GM19035 (cell line): ENCODE results near the gene SERHL2.
"Not testable (repeated sequence)": the region's sequence is repeated elsewhere in the genome, so short reads cannot be mapped to it uniquely, and the experiment has no call there.

Experiments
- ATAC-seq: cut with Tn5 transposase; IDR thresholded peaks from one replicate; pipeline ENCODE4 v1.9.1; 2021; ENCODE audit not compliant: unreplicated experiment

SERHL2 gene

GRCh38 chr22:42603427-42603826, 49.7 kb downstream of the SERHL2 start:
- no peak for ATAC-seq

GRCh38 chr22:42604403-42604802, 50.6 kb downstream of the SERHL2 start:
- no peak for ATAC-seq

GRCh38 chr22:42607641-42608040, 53.9 kb downstream of the SERHL2 start:
- not testable (repeated sequence) for ATAC-seq

- no peak for ATAC-seq
Observed at GRCh38 chr22:42608136-42608822, 54.5 kb downstream of the SERHL2 start.

GRCh38 chr22:42608823-42609361, 55.1 kb downstream of the SERHL2 start:
- ATAC-seq, result no peak

- ATAC-seq, result no peak
Observed at GRCh38 chr22:42610186-42610585, 56.4 kb downstream of the SERHL2 start.

GRCh38 chr22:42611051-42611450, 57.3 kb downstream of the SERHL2 start:
- no peak for ATAC-seq

GRCh38 chr22:42612336-42612735, 58.6 kb downstream of the SERHL2 start:
- no peak for ATAC-seq

- ATAC-seq, result no peak
Observed at GRCh38 chr22:42613872-42614301, 60.1 kb downstream of the SERHL2 start.

- peak; percentile 77 for ATAC-seq
Observed at GRCh38 chr22:42614312-42615091, 60.7 kb downstream of the SERHL2 start, which contains the start of gene POLDIP3. Gene POLDIP3, minus strand, starts transcription at chr22:42614883. Its CDS starts 26 bp downstream, at chr22:42614857.

- peak; percentile 58 for ATAC-seq
Observed at GRCh38 chr22:42615092-42615859, 61.5 kb downstream of the SERHL2 start.

GRCh38 chr22:42615860-42616175, 62.1 kb downstream of the SERHL2 start:
- not testable (repeated sequence) for ATAC-seq

- no peak for ATAC-seq
Observed at GRCh38 chr22:42617155-42617983, 63.6 kb downstream of the SERHL2 start.

GRCh38 chr22:42619261-42620063, 65.7 kb downstream of the SERHL2 start:
- ATAC-seq, result no peak

- ATAC-seq, result no peak
Observed at GRCh38 chr22:42620084-42620483, 66.3 kb downstream of the SERHL2 start.

GRCh38 chr22:42621505-42622002, 67.8 kb downstream of the SERHL2 start:
- ATAC-seq, result no peak

- no peak for ATAC-seq
Observed at GRCh38 chr22:42622061-42622710, 68.4 kb downstream of the SERHL2 start.

- ATAC-seq, result peak; percentile 50
Observed at GRCh38 chr22:42623301-42623751, 69.6 kb downstream of the SERHL2 start.
